SHP77 treated with DMSO at 0.1 percent for 48 hours (cell line): ENCODE measurements around the gene TFDP1.

ENCODE experiments used
- DNase-seq: peaks from one replicate; lab custom pipeline; 2025; lab: John Stamatoyannopoulos, UW

TFDP1 gene

DNA sequence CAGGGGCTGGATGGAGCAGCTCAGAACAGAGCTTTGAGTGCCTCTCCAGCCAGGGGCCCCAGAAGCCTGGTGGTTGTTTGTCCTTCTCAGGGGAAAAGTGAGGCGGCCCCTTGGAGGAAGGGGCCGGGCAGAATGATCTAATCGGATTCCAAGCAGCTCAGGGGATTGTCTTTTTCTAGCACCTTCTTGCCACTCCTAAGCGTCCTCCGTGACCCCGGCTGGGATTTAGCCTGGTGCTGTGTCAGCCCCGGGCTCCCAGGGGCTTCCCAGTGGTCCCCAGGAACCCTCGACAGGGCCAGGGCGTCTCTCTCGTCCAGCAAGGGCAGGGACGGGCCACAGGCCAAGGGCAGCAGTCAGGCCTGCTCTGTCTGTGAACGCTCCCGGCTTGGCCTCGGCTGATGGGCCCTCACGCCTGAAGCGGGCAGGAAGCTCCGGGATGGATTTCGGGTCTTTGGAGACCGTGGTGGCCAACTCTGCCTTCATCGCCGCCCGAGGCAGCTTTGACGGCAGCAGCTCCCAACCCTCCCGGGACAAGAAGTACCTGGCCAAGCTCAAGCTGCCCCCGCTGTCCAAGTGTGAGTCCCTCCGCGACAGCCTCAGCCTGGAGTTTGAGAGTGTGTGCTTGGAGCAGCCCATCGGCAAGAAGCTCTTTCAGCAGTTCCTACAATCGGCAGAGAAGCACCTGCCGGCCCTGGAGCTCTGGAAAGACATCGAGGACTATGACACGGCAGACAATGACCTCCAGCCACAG is 82.6 kb downstream of the TFDP1 start, which contains the start of gene GRK1:
Gene GRK1 (plus strand): TSS at position 269 of the 751 bp plus-strand sequence. CDS start 168 bp downstream, at position 437.
- no peak for DNase-seq

- DNase-seq = no peak
Observed at GRCh38 chr13:113667771-113668490, 83.4 kb downstream of the TFDP1 start.

DNA sequence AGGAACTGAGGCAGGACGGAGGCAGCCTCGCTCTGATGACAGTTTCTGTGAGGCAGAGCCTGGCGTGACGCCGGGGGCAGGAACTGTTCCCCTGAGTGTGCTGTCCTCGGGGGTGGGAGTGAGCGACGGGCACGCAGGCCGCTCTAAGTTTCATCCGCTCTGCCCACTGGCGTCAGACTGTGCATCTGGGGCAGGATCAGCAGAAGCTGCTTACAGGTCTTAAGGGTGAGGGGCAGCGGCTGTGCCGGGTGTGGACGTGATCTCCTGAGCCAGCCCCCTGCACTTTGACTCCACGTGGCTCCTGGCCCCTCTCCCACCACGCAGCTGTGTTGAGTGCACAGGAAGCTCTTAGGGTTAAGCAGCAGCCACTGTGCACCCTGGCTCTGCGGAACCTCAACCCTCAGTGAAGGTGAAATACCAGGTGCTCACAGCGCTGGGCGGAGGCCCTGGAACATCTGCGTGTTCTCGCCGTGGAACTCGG is 84.0 kb downstream of the TFDP1 start:
- no peak for DNase-seq

DNA sequence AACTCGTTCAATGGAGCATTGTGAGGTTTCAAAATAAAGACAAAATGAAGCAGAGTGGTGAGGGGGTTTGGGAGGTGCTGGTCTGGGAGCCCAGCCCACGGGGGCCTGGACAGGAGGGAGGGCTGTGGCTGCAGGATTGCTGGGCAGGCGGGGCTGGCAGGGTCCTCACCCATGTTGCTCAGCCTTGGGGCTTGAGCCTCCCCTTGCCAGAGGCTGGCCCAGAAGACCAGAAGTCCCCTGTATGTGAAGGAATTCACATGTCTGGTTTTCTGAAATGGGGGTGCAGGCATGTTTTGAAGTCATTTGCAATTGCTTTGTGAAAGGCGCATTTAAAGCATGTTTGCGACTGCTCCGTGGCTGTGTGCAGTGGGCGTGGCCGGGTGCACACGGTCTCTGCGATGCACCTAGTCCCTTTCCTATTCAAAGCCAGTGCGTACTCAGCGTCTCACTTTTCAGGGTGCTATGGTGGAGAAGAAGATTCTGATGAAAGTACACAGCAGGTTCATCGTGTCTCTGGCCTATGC is 84.7 kb downstream of the TFDP1 start:
- no peak for DNase-seq

GRCh38 chr13:113669755-113670341 is 85.3 kb downstream of the TFDP1 start:
- no peak for DNase-seq

DNA sequence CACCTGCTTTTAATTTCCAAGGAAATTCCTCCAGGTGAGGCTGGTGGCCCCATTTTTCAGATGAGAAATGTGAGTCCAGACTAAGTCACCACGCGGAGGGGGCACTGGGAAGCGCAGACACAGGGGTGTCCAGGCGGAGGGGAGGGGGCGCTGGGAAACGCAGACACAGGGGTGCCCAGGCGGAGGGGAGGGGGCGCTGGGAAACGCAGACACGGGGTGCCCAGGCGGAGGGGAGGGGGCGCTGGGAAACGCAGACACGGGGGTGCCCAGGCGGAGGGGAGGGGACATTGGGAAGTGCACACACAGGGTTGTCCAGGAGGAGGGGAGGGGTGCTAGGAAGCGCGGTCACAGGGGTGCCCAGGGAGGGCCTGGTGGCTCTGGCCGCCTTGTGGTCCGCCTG is 86.0 kb downstream of the TFDP1 start:
- DNase-seq = no peak

- DNase-seq = no peak
Observed at GRCh38 chr13:113671066-113672001, 86.8 kb downstream of the TFDP1 start.

GRCh38 chr13:113672002-113672651 is 87.6 kb downstream of the TFDP1 start:
- no peak for DNase-seq
